ENCODE measurements around the gene TAF11L2.
"Not testable (repeated sequence)": the region's sequence is repeated elsewhere in the genome, so short reads cannot be mapped to it uniquely, and the experiment has no call there.

The TAF11L2 gene

DNA sequence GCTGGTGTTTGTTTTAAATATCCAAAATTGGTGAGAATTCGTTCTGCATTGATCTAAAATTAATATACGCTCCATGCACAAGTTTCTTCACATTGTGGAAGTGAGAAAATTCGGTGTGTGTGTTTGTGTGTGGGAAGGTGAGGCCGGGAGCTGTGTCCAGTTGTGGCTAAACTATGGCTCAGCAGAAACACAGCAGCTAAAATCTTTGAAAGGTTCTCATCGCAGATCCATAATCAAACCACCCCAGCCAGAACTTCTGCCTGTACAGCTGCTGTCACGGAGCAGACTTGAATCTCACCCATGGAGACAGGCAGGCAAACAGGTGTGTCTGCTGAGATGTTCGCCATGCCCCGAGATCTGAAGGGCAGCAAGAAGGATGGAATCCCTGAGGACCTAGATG is at the start of gene TAF11L2:
Gene TAF11L2, plus strand, starts transcription at position 301 of the 400 bp plus-strand sequence.
- not testable (repeated sequence) for DNase-seq

DNA sequence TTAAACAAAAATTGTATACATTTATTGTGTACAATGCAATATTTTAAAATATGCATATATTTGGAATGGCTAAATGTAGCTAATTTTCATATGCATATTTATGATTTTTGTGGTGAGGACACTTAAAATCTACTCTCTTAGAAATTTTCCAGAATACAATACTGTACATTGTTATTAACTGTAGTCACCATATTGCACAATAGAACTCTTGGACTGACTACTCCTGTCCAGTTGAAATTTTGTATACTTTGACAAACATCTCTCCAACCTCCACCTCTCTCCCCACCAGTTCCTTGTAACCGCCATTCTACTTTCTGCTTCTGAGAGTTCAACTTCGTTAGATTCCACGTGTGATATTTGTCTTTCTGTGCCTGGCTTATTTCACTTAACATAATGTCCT is 49.2 kb upstream of the TAF11L2 start:
- DNase-seq: no peak

DNA sequence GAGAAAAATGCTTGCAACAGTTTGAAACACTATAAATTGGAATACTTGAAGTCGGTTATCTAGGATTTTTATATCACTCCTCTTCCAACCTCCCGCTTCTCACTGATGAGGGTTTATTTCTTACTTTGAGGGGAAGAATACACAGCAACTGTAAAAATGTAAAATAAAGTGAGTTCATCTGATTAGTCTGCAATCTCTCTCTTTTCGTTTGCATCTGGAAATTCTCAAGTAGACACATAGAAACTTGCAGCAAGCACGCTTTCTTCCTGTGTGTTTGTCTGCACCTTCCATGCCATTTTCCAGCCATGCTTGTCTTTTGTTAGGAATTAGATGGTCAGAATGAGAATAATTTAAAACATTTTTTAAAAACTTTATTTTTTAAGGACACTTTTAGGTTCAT is 45.1 kb upstream of the TAF11L2 start:
- no peak for DNase-seq

DNA sequence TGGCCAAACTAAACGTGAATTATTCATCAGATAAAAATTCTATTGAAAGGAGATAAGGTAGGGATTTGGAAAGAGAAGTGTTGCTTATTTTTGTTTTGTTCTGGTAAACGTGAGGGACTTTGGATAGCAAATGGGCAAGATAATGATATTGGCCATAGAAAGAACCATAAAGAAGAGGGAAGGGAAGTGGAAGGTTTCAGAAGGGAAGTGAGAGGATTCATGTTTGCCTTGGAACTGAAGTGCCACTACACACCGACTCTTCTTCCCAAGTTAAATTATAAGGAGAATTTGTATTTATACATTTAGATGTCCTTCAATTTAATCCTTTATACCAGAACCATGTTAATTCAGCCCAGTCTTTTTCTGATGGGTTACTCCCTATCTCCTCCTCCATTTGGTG is 42.1 kb upstream of the TAF11L2 start:
- DNase-seq: no peak

DNA sequence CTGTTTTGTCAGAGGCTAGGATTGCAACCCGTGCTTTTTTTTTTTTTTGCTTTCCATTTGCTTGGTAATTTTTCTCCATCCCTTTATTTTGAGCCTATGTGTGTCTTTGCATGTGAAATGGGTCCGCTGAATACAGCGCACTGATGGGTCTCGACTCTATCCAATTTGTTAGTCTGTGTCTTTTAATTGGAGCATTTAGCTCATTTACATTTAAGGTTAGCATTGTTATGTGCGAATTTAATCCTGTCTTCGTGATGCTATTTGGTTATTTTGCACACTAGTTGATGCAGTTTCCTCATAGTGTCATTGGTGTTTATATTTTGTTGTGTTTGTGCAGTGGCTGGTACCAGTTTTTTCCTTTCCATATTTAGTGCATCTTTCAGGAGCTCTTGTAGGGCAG is 36.2 kb upstream of the TAF11L2 start:
- no peak for DNase-seq

DNA sequence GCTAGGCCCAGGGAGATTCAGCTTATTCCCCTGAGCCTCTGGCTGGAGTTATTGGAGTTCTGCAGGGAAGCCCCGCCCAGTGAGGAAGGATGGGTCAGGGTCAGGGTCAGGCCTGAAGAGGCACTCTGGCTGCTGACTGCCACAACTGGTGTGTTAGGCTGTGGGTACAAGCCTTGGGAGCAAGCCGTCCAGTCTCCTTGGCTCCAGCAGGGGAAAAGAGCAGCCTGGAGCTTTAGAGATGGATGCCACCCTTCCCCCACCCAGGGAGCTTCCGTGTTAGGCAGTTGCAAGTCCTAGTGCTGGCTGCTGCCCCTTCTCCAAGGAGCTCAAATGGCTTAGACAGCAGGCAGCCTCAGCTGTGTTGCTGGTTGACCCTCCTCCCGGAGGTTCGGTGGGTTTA is 34.4 kb upstream of the TAF11L2 start:
- DNase-seq: no peak

DNA sequence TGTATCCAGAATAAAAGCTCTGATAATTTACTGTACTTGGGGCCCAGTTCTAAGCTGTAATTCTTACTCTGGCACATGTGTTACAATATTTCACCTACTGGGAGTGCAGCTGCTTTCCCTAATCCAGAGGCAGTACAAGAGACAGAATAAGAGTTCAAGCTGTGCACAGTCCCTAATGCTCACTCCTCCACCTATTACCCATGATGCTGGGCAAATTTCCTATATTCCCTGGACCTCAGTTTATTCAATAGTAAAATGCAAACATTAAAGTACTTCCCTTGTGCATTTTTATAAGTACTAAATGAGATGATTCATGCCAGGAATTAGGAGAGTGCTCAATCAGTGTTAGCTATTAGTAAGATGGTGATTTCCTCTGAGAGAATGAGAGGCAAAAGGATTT is 28.0 kb upstream of the TAF11L2 start:
- no peak for DNase-seq

DNA sequence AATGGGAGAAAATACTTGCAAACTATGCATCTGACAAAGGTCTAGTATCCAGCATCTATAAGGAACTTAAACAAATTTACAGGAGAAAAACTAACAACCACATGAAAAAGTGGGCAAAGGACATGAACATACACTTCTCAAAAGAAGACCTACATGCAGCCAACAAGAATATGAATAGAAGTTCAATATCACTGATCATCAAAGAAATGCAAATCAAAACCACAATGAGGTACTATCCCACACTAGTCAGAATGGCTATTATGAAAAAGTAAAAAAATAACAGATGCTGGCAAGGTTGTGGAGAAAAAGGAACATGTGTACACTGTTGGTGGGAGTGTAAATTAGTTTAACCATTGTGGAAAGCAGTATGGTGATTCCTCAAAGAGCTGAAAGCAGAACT is 23.0 kb upstream of the TAF11L2 start:
- DNase-seq: not testable (repeated sequence)

DNA sequence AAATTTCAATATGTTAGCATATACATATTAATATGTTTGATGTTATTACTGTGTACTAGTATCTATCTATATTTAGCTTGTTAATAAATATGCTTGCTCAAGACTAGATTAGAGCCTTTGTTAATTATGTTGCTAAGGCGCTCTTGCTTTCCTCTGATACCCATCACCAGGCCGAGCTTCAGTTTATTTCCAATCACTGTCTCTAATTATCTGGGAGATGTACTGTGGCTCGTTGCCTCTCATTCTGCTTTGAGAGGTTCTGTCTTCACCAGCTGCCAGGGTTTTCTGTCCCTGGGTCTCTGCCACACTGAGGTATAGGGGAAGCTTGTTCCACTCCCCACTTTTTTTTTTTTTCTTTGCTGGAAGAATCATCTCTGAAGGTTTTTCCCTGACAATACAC is 21.0 kb upstream of the TAF11L2 start:
- no peak for DNase-seq

DNA sequence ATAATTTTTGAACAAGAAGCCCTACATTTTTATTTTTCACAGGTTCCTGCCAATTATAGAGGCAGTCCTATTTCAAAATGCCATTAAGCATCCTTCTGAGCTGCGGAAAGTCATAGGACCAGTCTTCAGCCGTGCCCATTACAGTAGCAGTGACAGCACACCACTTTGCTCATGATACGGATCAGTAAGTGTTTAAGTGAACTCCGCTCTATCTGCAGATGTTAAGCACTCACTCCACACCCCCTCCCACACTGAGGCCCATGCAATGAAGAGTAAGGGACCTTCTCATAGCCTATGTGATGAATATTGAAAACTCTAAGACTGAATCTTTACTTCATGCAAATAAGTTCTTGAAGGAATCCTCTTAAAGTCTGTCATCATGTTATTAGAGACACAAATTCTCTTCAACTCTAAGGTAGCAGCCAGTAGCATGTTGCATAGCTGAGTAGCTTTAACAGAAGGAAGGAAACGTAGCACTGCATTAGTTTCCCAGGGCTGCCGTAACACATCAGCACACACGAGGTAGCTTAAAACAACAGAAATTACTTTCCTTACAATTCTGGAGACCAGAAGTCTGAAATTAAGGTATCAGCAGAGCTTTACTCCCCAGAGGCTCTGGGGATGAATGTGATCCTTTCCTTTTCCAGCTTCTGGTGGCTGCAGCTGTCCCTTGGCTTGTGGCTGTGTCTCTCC is 20.3 kb upstream of the TAF11L2 start:
- no peak for DNase-seq

DNA sequence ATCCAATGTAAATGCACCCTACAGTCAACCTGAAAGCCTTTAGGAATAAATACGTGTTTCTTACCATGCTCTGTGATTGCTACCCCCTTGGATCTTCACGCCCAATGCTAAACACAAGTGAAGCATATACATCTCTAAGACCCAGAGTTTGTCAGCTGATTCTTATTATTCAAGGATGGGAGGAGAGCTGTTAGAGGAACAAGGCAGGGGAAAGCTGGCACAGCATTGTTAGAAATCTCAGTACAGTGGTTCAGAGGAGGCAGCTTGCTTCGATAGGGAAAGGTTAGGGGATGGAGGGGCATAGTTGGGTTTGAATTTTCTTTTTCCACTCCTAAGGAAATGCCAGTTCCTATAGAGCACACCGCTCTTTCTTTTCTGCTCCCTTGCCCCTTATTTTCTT is 16.7 kb upstream of the TAF11L2 start:
- no peak for DNase-seq

DNA sequence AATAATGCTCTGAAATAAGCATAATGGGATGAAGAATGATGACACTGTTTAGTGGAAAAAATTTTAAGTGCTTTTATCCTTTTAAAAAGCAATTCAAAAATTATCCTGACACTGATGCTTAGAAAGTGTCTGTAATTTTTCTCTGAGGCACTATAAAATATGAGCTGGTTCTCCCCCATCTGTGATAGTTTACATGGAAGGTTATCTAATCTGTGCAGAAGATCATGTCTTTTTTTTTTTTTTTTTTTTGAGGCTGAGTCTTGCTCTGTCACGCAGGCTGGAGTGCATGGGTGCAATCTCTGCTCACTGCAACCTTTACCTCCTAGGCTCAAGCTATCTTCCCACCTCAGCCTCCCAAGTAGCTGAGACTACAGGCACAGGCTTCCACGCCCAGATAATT is 15.2 kb upstream of the TAF11L2 start:
- no peak for DNase-seq

DNA sequence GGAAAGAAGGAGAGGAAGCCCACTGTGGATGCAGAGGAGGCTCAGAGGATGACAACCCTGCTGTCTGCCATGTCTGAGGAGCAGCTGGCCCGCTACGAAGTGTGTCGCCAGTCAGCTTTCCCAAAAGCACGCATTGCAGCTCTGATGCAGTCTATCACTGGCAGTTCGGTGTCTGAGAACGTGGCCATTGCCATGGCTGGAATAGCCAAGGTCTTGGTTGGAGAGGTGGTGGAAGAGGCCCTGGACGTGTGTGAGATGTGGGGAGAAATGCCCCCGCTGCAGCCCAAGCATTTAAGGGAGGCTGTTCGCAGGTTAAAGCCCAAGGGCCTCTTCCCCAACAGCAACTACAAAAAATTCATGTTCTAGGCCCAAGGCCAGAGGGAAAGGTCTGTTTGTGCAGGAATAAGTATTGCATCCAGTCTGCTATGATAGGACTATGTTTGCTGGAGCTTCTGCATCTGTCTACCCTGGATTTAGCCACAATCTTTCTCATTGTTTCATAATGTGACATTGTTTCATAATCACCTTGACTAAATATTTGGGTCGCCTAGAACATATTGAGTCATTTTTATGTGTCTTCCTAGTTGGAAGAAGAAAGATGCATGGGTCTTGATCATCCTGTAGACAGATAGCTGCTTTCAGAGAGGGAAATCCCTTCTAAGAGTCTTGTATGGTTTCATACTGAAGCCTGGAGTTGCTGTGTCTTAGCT is 11.4 kb upstream of the TAF11L2 start:
- DNase-seq: not testable (repeated sequence)

DNA sequence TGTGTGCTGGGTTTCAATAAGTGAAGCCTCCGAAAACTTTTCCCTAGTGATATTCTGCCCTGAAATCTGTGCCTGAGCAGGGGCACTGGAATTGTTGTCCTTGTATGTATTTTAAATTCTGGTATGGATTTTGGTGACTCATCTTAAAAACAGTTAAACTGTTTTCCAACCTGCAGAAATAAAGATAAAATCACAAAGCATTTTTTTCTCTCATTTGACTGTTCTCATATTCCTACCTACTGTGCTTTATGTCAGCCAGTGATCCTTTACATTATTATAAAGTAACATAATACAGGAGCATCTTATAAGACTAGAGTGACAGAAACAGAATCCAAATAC is 10.9 kb upstream of the TAF11L2 start:
- DNase-seq: no peak

DNA sequence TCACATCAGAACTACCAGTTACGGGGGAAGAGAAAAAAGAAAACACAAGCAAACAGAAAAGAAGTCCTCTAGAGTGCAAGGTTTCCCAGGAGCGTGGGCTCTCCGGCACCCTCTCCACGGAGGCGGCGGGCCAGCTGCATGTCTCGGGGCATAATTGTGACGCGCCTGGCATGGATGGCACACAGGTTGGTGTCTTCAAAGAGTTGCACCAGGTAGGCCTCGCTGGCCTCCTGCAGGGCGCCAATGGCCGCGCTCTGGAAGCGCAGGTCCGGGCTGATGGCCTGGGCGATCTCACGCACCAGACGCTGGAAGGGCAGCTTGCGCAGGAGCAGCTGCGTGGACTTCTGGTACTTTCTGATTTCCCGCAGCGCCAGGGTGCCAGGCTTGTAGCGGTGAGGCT is 6.8 kb upstream of the TAF11L2 start:
- DNase-seq: not testable (repeated sequence)

DNA sequence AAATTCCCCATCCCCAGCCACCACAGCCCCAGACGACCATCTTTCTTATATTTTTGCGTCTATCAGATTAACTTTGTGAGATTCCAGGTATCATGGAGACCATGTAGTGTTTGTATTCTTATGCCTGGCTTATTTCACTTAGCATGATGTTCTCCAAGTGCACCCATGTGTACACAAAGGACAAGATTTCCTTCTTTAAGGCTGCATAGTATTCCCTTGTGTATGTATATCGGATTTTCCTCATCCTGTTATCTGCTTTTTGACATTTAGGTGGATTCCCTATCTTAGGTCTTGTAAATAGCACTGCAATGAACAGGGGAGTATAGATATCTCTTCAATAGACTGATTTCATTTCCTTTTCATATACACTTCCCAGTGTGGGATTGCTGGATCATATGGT is 5.3 kb upstream of the TAF11L2 start:
- no peak for DNase-seq

DNA sequence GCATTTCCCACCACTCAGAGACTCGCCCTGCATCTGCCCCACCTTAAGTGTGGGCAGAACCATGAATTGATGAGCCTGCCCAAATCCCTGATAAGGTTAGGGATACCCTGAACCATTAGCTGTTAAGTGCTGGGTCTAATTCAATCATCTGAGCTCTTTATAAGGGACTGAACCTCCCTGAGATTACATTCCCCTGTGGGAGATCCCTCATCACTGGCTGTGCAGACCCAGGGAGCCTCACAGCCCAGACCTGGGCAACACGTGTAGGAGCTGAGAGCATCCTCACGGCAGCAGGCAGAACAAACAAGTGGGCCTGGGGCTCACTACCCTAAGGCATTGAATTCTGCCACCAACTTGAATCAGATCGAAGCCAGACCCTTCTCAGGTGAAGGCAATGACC is 585 bp upstream of the TAF11L2 start:
- no peak for DNase-seq

DNA sequence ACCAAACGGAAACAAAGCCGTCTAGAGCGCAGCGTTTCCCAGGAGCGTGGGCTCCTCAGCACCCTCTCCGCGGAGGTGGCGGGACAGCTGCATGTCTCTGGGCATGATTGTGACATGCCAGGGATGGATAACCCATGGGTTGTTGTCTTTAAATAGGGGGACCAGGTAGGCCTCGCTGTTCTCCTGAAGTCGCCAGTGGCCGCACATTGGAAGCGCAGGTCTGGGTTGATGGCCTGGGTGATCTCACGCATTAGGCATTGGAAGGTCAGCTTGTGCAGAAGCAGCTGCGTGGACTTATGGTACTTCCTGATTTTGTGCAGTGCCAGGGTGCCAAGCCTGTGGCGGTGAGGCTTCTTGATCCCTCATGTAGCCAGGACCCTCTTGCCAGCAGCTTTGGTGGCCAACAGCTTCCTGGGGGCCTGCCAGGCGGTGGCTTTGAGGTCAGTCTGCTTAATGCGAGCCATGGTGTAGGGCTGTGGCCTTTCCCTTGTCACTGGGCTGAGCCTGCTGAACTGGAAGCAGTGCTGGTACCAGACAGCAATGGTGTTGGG is 13.8 kb downstream of the TAF11L2 start:
- no peak for DNase-seq

DNA sequence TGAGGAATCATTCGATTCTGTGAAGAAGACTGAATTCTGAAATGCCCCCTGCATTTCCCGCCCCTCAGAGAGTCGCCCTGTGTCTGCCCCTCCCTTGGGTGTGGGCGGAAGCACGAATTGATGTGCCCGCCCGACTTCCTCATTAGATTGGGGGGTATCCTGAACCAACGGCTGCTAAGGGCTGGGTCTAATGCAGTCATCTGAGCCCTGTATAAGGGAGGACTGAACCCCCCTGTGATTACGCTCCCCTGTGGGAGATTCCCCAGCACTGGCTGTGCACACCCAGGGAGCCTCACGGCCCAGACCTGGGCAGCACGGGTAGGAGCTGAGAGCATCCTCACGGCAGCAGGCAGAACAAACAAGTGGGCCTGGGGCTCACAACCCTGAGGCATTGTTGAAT is 19.5 kb downstream of the TAF11L2 start:
- not testable (repeated sequence) for DNase-seq

DNA sequence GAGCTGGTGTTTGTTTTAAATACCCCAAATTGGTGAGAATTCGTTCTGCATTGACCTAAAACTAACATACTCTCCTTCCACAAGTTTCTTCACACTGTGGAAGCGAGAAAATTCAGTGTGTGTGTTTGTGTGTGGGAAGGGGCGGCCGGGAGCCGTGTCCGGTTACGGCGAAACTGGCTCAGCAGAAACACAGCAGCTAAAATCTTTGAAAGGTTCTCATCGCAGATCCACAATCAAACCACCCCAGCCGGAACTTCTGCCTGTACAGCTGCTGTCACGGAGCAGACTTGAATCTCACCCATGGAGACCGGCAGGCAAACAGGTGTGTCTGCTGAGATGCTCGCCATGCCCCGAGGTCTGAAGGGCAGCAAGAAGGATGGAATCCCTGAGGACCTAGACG is 20.0 kb downstream of the TAF11L2 start, which contains the start of gene TAF11L3:
Gene TAF11L3, plus strand, starts transcription at position 301 of the 400 bp plus-strand sequence.
- not testable (repeated sequence) for DNase-seq

DNA sequence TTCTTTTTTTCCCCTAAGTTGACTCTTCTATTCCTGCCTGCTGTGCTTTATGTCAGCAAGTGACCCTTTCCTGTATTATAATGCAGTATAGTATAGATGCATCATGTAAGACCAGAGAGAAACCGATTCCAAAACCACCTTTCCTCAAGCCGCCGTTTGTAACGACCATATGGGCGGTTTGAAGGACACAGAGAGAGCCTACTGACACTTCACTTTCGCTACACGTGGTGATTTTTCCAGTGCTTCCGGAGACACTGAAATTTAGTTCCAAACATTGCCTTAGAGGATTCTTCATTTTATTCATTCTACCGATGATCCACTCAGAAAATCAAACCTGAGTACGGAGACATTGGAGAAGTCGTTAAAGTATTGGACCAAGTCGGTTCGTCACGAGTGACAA is 21.5 kb downstream of the TAF11L2 start:
- not testable (repeated sequence) for DNase-seq

DNA sequence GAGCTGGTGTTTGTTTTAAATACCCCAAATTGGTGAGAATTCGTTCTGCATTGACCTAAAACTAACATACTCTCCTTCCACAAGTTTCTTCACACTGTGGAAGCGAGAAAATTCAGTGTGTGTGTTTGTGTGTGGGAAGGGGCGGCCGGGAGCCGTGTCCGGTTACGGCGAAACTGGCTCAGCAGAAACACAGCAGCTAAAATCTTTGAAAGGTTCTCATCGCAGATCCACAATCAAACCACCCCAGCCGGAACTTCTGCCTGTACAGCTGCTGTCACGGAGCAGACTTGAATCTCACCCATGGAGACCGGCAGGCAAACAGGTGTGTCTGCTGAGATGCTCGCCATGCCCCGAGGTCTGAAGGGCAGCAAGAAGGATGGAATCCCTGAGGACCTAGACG is 23.5 kb downstream of the TAF11L2 start, which contains the start of gene TAF11L4:
Gene TAF11L4, plus strand, starts transcription at position 301 of the 400 bp plus-strand sequence.
- DNase-seq: not testable (repeated sequence)

DNA sequence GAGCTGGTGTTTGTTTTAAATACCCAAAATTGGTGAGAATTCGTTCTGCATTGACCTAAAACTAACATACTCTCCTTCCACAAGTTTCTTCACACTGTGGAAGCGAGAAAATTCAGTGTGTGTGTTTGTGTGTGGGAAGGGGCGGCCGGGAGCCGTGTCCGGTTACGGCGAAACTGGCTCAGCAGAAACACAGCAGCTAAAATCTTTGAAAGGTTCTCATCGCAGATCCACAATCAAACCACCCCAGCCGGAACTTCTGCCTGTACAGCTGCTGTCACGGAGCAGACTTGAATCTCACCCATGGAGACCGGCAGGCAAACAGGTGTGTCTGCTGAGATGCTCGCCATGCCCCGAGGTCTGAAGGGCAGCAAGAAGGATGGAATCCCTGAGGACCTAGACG is 26.9 kb downstream of the TAF11L2 start, which contains the start of gene TAF11L5:
Gene TAF11L5, plus strand, starts transcription at position 301 of the 400 bp plus-strand sequence.
- not testable (repeated sequence) for DNase-seq

DNA sequence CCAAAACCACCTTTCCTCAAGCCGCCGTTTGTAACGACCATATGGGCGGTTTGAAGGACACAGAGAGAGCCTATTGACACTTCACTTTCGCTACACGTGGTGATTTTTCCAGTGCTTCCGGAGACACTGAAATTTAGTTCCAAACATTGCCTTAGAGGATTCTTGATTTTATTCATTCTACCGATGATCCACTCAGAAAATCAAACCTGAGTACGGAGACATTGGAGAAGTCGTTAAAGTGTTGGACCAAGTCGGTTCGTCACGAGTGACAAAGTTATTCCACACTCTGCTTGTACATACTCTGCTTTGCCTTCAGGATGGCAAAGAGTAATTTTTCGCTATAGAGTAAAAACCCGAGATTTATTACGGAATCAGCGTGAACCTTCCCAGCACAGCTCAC is 28.5 kb downstream of the TAF11L2 start:
- peak; percentile 2 for DNase-seq
